ENCODE data around the gene NMRAL1.

The NMRAL1 gene

GRCh38 chr16:4420505-4421105 lies 53.8 kb downstream of the NMRAL1 start:
- no peak for DNase-seq

- DNase-seq, result no peak
Observed at GRCh38 chr16:4419402-4419959, 54.9 kb downstream of the NMRAL1 start.

- DNase-seq, result peak; percentile 44
Observed at GRCh38 chr16:4416200-4417032, 58.0 kb downstream of the NMRAL1 start, which contains the start of gene CORO7. Gene CORO7, minus strand, starts transcription at chr16:4416596. Its CDS starts 78 bp downstream, at chr16:4416518.

- DNase-seq, result no peak
Observed at GRCh38 chr16:4415538-4416199, 58.8 kb downstream of the NMRAL1 start.

- DNase-seq, result no peak
Observed at GRCh38 chr16:4414187-4414917, 60.1 kb downstream of the NMRAL1 start.

- DNase-seq, result no peak
Observed at GRCh38 chr16:4412854-4413253, 61.6 kb downstream of the NMRAL1 start.

GRCh38 chr16:4412159-4412558 lies 62.3 kb downstream of the NMRAL1 start:
- DNase-seq, result no peak

All from NCI-H1048 (cell line).